ENCODE data around the gene FIZ1.

The FIZ1 gene

DNA sequence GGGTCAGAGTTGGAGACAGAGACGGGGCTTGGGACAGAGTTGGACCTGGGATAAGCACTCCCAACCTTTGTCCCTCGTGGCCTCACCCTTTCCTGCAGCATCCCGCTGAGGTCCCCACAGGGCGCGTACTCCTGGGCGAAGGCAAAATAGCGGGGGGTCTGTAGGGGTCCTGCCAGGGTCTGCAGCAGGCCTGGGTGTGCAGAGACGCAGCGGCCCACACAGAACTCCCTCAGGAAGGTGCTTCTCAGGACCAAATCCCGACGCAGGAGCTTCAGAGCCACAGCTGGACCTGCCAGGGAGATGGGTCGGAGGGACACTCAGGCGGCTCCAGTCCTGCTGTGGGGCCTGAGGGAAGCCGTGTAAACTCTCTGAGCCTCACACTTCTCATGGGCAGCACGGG, 55.3 kb downstream of the FIZ1 start:
- ATAC-seq: no peak
- TF ChIP-seq, protein P1, sequence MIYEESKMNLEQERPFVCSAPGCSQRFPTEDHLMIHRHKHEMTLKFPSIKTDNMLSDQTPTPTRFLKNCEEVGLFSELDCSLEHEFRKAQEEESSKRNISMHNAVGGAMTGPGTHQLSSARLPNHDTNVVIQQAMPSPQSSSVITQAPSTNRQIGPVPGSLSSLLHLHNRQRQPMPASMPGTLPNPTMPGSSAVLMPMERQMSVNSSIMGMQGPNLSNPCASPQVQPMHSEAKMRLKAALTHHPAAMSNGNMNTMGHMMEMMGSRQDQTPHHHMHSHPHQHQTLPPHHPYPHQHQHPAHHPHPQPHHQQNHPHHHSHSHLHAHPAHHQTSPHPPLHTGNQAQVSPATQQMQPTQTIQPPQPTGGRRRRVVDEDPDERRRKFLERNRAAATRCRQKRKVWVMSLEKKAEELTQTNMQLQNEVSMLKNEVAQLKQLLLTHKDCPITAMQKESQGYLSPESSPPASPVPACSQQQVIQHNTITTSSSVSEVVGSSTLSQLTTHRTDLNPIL (CRISPR knock-in tag; IDR thresholded peaks at IDR 0.05; ENCODE audit: low read depth): no peak
- TF ChIP-seq, protein P2, sequence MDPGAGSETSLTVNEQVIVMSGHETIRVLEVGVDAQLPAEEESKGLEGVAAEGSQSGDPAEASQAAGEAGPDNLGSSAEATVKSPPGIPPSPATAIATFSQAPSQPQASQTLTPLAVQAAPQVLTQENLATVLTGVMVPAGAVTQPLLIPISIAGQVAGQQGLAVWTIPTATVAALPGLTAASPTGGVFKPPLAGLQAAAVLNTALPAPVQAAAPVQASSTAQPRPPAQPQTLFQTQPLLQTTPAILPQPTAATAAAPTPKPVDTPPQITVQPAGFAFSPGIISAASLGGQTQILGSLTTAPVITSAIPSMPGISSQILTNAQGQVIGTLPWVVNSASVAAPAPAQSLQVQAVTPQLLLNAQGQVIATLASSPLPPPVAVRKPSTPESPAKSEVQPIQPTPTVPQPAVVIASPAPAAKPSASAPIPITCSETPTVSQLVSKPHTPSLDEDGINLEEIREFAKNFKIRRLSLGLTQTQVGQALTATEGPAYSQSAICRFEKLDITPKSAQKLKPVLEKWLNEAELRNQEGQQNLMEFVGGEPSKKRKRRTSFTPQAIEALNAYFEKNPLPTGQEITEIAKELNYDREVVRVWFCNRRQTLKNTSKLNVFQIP (CRISPR knock-in tag; IDR thresholded peaks at IDR 0.05; ENCODE audit: borderline replicate concordance, low read depth): no peak
- no peak for TF ChIP-seq TCF4 (CRISPR knock-in tag; IDR thresholded peaks at IDR 0.05; ENCODE audit: borderline replicate concordance)
- TF ChIP-seq, protein P3, sequence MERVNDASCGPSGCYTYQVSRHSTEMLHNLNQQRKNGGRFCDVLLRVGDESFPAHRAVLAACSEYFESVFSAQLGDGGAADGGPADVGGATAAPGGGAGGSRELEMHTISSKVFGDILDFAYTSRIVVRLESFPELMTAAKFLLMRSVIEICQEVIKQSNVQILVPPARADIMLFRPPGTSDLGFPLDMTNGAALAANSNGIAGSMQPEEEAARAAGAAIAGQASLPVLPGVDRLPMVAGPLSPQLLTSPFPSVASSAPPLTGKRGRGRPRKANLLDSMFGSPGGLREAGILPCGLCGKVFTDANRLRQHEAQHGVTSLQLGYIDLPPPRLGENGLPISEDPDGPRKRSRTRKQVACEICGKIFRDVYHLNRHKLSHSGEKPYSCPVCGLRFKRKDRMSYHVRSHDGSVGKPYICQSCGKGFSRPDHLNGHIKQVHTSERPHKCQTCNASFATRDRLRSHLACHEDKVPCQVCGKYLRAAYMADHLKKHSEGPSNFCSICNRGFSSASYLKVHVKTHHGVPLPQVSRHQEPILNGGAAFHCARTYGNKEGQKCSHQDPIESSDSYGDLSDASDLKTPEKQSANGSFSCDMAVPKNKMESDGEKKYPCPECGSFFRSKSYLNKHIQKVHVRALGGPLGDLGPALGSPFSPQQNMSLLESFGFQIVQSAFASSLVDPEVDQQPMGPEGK (CRISPR knock-in tag; IDR thresholded peaks at IDR 0.05; ENCODE audit: borderline replicate concordance): no peak

DNA sequence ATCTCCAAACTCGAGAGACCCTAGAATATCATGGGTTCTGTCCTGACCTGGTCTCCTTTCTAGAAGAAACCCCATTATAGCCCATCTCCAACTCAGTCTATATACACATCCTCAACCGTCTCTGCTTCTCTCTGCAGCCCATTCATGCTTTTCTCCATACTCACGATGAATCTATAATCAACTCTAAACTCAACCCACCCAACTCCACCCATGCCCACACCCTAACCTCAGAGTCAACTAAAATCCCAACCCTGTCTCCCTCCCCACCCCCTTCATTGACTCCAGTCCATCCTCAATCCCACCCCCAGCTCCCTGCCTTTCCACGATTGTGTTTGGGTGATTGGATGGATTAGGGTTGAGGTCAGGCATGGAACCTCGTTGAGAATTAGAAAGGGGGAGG, 55.8 kb downstream of the FIZ1 start:
- ATAC-seq: no peak
- TF ChIP-seq BACH2 (CRISPR knock-in tag; IDR thresholded peaks at IDR 0.05; ENCODE audit: borderline replicate concordance) (no peak), TCF4 (CRISPR knock-in tag; IDR thresholded peaks at IDR 0.05; ENCODE audit: borderline replicate concordance) (no peak), ESRRG (CRISPR knock-in tag; IDR thresholded peaks at IDR 0.05) (no peak), ZC3H10 (CRISPR knock-in tag; IDR thresholded peaks at IDR 0.05) (no peak), ZNF8 (CRISPR knock-in tag; IDR thresholded peaks at IDR 0.05) (no peak), OSR1 (CRISPR knock-in tag; IDR thresholded peaks at IDR 0.05) (no peak), CSDC2 (CRISPR knock-in tag; IDR thresholded peaks at IDR 0.05) (no peak), ISL1 (CRISPR knock-in tag; IDR thresholded peaks at IDR 0.05) (no peak)
- TF ChIP-seq, protein P2 (CRISPR knock-in tag; IDR thresholded peaks at IDR 0.05; ENCODE audit: borderline replicate concordance, low read depth): no peak

DNA sequence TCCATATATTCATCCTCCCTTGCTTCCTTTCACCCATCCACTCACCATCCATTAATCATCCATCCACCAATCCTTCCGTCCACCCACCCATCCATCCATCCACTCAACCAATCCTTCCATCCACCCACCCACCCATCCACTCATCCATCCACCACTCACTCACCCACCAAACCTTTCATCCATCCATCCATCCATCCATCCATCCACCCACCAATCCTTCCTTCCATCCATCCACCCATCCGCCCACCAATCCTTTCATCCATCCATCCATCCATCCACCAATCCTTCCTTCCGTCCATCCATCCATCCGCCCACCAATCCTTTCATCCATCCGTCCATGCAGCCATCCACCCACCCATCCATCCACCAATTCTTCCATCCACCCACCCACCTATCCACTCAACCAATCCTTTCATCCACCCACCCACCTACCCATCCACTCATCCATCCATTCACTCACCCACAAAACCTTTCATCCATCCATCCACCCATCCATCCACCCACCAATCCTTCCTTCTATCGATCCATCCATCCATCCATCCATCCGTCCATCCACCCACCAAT, 56.9 kb downstream of the FIZ1 start:
- no peak for ATAC-seq
- TF ChIP-seq, protein P1 (CRISPR knock-in tag; IDR thresholded peaks at IDR 0.05; ENCODE audit: low read depth): no peak
- TF ChIP-seq ZNF70 (CRISPR knock-in tag; IDR thresholded peaks at IDR 0.05) (no peak), ISL1 (CRISPR knock-in tag; IDR thresholded peaks at IDR 0.05) (no peak), SNAI2 (CRISPR knock-in tag; IDR thresholded peaks at IDR 0.05) (no peak), ZNF8 (CRISPR knock-in tag; IDR thresholded peaks at IDR 0.05) (no peak), CSDC2 (CRISPR knock-in tag; IDR thresholded peaks at IDR 0.05) (no peak), ZFP3 (CRISPR knock-in tag; IDR thresholded peaks at IDR 0.05) (no peak), TOX (CRISPR knock-in tag; IDR thresholded peaks at IDR 0.05; ENCODE audit: borderline replicate concordance) (no peak), PPARA (CRISPR knock-in tag; IDR thresholded peaks at IDR 0.05; ENCODE audit: borderline replicate concordance) (no peak), BACH2 (CRISPR knock-in tag; IDR thresholded peaks at IDR 0.05; ENCODE audit: borderline replicate concordance) (no peak), RARB (CRISPR knock-in tag; IDR thresholded peaks at IDR 0.05) (no peak), ESRRG (CRISPR knock-in tag; IDR thresholded peaks at IDR 0.05) (no peak), ZNF565 (CRISPR knock-in tag; conservative IDR thresholded peaks at IDR 0.05; ENCODE audit: low read depth) (no peak), ARNTL (CRISPR knock-in tag; IDR thresholded peaks at IDR 0.05; ENCODE audit: borderline replicate concordance, low read depth) (no peak)
- TF ChIP-seq, protein P4, sequence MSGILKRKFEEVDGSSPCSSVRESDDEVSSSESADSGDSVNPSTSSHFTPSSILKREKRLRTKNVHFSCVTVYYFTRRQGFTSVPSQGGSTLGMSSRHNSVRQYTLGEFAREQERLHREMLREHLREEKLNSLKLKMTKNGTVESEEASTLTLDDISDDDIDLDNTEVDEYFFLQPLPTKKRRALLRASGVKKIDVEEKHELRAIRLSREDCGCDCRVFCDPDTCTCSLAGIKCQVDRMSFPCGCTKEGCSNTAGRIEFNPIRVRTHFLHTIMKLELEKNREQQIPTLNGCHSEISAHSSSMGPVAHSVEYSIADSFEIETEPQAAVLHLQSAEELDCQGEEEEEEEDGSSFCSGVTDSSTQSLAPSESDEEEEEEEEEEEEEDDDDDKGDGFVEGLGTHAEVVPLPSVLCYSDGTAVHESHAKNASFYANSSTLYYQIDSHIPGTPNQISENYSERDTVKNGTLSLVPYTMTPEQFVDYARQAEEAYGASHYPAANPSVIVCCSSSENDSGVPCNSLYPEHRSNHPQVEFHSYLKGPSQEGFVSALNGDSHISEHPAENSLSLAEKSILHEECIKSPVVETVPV (CRISPR knock-in tag; IDR thresholded peaks at IDR 0.05): no peak
- TF ChIP-seq, protein P3 (CRISPR knock-in tag; IDR thresholded peaks at IDR 0.05; ENCODE audit: borderline replicate concordance): no peak
- TF ChIP-seq, protein P2 (CRISPR knock-in tag; IDR thresholded peaks at IDR 0.05; ENCODE audit: borderline replicate concordance, low read depth): no peak

All from SK-N-SH treated with all-trans-retinoic acid at 6 μM for 48 hours (cell line).